Body of pancreas (tissue), 4 donors: ENCODE results near the gene GLDN.

ENCODE experiments used
- CTCF ChIP-seq, 7 experiments: fragments of 450-650 bp in 4 of 7; fragments of 200-600 bp in 3 of 7; sonication (generic) in 3 of 7; IDR thresholded peaks; one replicate each; pipeline ENCODE4 v1.5.1; 2016 to 2019; ENCODE audit warnings: antibody characterized with exemption in 7 of 7
- POLR2A ChIP-seq, 3 donors: fragments of 450-650 bp; IDR thresholded peaks; one replicate each; pipeline ENCODE4 v1.6.1; 2016; ENCODE audit warnings: antibody characterized with exemption in 3 of 3, mild to moderate bottlenecking in 2 of 3

GRCh38 chr15:51447855-51448621 lies 106.6 kb downstream of the GLDN start:
- TF ChIP-seq CTCF (IDR thresholded peaks at IDR 0.05) (no peak), POLR2A (IDR thresholded peaks at IDR 0.05) (no peak)
